GM21447 (cell line): ENCODE results near the gene ZNF491.
"Not testable (repeated sequence)": the region's sequence is repeated elsewhere in the genome, so short reads cannot be mapped to it uniquely, and the experiment has no call there.

Source experiments
- ATAC-seq: cut with Tn5 transposase; IDR thresholded peaks from one replicate; pipeline ENCODE4 v1.9.1; 2021; ENCODE audit not compliant: unreplicated experiment

Gene ZNF491

DNA sequence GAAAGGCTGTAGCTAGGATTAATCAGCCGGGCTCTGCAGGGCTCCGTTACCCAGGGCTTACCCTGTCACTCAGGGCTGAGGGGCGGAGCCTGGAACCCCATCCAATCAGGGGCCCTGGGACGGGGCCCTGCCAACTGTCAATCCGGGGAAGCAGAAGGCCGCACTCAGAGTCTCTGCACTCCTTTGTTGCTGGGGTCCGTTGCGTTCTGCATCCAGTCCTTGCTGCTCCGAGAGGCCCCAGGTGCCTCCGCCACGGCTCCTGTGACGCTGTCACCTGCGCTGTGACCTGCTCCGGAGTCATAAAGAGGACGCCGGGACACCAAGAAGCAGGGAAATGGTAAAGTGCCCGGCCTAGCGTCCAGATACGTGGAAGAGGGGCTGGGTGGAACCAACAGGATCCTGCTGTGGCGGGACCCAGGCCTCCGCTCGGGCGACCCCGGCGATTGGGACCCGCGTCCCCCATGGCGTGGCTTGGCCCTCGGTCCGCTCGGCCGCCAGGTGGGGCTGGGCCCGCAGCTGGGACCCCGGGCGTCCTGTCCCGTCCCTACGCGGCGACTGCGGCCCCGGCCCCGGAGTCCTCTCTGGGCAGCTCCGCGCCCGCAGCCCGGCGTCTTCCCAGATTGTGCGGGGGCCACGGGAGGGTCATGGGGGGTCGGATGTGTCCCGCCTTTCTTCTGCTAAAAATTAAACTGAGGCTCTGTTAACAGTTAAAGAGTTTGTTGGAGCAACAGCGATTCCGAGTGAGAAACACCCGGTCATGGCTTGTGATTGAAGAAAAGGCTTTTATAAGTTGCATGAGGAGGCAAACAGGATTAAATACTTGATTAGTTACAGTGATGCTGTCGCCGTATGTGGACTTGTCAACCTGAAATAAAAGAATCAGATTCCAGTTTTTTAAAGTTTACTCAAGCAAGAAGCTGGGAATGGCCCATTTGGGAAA is at the start of gene ZNF491:
ZNF491 (plus strand) TSS at position 133 of the 940 bp plus-strand sequence. CDS start 7,431 bp downstream, outside the sequence.
- peak; percentile 92 for ATAC-seq

DNA sequence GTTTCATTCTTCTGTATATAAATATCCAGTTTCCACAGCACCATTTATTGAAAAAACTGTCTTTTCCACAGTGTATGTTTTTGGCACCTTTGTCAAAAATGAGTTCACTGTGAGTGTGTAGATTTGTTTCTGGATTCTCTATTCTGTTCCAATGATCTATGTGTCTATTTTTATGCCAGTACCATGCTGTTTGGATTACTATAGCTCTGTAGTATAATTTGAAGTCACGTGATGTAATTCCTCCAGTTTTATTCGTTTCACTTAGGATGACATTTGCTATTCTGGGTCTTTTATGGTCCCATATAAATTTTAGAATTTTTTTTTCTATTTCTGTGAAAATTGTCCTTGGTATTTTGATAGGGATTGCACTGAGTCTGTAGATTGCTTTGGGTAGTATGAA is 48.6 kb upstream of the ZNF491 start:
- ATAC-seq, result no peak

DNA sequence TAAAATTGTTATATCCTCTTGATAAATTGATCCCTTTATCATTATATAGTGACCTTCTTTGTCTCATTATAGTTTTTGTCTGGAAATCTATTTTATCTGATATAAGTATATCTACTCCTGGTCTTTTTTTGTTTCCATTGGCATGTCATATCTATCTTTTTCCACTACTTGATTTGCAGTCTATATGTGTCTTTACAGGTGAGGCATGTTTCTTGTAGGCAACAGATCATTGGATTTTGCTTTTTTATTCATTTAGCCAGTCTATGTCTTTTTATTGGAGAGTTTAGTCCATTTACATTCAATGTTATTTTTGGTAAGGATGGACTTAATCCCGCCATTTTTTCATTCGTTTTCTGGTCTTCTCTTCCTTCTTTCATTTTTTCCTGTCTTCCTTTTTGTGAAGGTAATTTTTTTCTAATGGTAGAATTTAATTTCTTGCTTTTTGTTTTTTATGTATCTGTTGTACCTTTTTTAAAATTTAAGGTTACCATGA is 46.0 kb upstream of the ZNF491 start:
- no peak for ATAC-seq

DNA sequence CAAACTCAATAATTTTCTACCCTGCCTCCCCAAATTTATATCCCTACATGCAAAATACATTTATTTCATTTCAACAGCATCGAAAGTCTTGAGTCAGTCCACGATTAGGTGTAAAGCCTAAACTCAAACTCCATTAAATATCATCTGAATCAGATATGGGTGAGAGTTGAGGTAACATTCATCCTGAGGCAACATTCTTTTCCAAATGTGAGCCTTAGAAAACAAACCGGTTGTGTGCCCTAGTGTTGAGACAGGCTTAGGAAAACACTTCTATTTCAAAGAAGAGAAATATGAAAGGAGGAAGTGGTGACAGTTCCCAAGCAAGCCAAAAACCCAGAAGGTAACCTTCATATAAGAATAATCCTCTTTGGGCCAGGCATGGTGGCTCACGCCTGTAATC is 43.7 kb upstream of the ZNF491 start:
- no peak for ATAC-seq

DNA sequence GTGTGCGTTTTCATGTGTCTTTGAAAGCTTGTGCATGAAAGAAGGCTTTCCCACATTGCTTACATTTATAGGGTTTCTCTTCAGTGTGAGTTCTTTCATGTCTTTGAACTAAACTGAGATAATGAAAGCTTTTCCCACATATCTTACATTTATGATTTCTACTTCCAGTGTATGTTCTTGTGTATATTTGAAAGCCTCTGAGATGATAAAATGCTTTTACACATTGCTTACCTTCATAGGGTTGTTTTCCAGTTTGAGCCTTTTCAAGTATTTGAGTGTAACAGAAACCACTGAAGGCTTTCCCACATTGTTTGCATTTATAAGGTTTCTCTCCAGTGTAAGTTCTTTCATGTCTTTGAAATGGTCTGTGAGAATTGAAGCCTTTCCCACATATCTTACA is 41.4 kb upstream of the ZNF491 start:
- ATAC-seq, result no peak

DNA sequence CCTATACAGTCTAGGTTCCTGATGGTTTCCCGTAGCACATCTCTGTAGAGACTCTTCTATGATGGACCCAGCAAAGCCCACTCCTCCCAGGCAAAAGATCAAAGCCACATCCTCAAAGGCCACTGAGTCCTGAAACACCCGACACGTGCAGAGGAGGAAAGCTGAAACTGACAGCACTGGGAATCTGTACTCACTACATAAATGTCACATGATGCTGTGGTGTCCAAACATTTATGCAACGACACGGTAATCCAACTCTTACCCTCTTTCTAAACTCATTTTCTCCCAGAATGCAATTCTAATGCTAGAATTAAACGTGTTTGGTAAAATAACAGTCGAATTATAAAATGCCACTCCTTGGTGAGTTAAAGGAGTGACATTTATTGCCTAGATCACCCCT is 38.5 kb upstream of the ZNF491 start:
- ATAC-seq, result no peak

DNA sequence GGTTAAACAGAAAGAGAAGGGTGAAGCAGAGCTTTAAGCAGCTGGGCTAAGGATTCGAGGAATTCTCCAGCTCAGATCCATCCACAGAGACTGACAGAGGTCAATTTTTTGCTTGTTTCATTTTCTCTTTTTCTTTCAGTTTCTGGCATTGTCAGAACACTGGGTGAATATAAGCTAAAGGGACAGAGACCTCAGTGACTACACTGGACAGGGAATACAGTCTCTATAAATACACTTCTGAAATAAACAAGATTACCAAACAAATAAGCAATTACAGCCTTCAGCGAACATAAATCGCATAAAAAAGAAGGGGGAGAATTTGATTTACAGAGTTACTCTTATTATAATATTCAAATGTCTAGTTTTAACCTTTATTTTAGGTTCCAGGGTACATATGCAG is 35.2 kb upstream of the ZNF491 start:
- ATAC-seq, result no peak

DNA sequence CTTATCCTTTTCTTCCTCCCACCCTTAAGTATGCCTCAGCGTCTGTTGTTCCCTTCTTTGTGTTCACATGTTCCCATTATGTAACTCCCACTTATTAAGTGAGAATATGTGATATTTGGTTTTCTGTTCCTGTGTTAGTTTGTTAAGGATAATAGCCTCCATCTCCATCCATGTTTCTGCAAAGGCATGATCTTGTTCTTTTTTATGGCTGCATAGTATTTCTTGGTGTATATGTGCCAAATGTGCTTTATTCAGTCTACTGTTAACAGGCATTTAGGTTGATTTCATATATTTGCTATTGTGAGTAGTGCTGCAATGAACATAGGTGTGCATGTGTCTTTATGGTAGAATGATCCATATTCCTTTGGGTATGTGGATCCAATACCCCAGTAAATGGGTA is 34.7 kb upstream of the ZNF491 start:
- ATAC-seq, result no peak

DNA sequence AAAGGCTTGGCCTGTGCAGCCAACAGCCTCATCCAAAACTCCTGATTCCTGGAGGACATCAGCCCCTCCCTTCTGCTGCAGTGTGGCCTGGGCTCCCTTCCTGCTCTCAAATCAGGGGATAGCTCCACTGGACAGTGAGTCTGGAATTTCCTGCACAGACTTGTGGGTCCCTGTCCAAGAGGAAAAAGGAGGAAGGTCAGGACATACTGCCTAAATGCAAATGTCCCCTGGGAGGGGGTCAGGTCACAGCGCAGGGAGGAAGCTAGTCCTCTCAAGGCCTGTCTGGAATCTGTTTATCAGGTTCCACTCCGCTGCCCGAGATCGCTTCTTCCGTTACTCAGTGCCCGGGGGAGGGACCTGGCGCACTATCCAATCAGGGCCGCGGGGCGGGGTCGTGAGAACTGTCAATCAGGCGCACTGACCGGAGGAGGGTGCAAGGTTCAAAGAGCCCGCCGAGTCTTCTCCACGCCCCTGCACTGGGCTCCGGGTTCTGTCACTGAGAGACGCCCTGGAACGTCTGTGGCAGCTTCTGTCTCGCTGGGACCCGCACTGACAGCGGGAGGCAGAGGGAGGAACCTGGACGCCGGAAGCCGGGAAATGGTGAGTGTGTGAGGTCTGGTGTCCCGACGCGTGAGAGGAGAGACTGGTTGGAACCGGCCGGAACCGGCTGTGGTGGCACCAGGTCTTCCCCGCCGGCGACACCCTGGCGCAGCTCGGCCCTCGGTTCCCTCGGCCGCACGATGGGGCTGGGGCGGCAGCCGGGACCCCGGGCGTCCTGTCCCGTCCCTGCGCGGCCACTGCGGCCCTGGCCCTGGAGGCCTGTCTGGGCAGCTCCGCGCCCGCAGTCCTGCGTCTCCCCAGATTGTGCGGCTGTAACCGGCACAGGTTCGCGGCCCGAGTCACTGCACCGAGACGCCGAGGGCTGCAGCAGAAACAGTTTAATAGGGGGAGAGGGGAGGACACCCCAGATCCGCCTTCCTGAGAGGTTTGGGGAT is 31.4 kb upstream of the ZNF491 start, which contains the start of gene ZNF441:
ZNF441 (plus strand) TSS at position 404 of the 995 bp plus-strand sequence; CDS start at position 598, 194 bp downstream.
- ATAC-seq, result peak; percentile 96

DNA sequence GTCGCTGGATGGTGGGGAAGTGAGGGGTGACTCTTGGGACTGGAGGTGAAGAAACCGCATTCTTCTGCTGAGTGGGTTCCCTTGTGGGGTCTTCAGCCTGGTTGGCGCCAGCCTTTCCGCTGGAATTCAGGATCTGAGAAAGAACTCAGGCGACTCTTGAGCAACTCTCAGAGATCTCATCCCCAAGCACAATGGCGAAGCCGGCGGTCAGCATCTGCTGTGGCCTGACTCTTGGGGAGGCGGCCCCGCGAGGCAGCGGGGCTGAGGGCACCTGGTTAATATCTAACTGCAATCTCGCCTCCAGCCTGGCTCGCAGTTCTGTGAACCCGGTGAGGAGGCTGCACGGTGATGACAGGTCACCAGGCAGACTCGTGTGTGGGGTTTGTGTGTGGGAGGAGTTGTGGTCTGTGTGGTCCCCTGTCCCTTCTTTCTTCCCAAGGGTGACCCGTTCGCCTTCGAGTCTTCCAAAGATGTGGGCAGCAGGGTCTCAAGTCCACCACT is 30.6 kb upstream of the ZNF491 start:
- ATAC-seq, result peak; percentile 28

DNA sequence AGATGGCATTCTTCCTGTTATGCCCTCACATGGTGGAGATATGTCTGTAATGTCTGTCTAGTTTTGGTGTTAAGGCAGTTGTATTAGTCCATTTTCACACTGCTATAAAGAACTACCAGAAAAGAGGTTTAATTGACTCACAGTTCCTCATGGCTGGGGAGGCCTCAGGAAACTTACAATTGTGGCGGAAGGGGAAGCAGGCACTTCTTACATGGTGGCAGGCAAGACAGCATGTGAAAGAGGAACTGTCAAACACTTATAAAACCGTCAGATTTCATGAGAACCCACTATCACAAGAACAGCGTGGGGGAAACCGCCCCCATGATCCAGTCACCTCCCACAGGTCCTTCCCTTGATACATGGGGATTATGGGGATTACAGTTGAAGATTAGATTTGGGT is 28.3 kb upstream of the ZNF491 start:
- no peak for ATAC-seq

DNA sequence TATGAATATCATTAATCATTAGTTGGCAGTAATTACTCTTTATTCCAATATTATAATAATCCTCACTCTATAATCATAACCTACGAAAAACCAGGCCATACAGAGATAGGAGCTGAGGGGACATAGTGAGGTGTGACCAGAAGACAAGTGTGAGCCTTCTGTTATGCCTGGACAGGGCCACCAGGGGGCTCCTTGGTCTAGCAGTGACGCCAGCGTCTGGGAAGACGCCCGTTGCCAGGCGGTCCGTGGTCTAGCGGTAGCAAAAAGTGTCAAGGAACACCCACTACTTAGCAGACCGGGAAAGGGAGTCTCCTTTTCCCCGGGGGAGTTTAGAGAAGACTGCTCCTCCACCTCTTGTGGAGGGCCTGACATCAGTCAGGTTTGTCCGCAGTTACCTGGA is 26.8 kb upstream of the ZNF491 start:
- not testable (repeated sequence) for ATAC-seq

DNA sequence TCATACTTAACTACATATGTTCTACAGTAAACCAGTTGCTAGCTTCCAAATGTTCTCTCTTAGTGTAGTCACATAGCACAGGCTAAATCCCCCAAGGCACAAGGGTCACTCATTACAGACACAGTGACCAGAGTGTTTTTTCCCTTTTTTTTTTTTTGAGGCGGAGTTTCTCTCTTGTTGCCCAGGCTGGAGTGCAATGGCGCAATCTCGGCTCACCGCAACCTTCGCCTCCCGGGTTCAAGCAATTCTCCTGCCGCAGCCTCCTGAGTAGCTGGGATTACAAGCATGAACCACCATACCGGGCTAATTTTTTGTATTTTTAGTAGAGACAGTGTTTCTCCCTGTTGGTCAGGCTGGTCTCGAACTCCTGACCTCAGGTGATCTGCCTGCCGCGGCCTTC is 21.7 kb upstream of the ZNF491 start:
- ATAC-seq, result not testable (repeated sequence)

DNA sequence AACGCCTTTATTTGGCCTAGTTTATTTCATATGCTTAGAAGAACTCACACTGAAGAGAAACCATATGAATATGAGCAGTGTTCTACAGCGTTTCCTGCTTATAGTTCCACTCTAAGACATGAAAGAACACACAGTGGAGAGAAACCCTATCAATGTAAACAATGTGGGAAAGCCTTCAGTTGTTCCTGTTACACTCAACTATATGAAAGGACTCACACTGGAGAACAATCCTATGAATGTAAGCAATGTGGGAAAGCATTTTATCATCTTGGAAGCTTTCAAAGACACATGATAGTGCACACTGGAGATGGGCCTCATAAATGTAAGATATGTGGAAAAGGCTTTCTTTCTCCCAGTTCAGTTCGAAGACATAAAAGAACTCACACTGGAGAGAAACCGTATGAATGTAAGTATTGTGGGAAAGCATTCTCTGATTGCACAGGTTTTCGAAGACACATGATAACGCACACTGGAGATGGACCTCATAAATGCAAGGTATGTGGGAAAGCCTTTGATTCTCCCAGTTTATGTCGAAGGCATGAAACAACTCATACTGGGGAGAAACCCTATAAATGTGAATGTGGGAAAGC is 17.8 kb upstream of the ZNF491 start:
- ATAC-seq, result no peak

DNA sequence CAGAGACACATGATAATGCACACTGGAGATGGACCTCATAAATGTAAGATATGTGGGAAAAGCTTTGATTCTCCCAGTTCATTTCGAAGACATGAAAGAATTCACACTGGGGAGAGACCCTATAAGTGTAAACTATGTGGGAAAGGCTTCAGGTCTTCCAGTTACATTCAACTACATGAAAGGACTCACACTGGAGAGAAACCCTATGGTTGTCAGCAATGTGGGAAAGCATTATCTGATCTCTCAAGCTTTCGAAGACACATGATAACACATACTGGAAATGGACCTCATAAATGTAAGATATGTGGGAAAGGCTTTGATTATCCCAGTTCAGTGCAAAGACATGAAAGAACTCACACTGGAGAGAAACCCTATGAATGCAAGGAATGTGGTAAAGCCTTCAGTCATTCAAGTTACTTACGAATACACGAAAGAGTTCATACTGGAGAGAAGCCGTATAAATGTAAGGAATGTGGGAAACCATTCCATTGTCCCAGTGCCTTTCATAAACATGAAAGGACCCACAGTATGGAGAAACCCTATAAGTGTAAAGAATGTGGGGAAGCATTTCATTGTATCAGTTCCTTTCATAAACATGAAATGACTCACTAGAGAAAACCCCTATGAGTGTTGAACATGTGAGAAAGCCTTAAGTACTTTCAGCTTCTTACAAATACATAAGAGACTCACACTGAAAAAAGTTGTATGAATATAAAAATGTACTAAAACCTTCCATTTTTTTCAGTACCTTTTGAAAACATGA is 16.8 kb upstream of the ZNF491 start:
- no peak for ATAC-seq

DNA sequence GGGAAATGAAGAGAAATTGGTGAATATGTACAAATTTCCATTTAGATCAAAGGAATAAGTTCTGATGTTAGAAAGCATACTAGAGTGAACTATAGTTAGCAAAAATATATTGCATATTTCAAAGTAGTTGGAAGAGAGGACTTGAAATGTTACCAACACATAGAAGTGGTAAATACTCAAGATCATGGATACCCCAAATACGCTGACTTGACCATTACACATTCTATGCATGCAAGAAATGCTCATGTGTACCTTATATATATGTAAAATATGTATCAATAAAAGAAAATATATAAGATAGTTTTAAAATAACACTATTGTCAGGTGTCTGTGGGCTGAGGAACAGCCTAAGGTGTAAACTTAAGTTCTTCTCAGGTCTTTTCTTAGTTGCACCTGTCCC is 14.6 kb upstream of the ZNF491 start:
- ATAC-seq, result no peak

DNA sequence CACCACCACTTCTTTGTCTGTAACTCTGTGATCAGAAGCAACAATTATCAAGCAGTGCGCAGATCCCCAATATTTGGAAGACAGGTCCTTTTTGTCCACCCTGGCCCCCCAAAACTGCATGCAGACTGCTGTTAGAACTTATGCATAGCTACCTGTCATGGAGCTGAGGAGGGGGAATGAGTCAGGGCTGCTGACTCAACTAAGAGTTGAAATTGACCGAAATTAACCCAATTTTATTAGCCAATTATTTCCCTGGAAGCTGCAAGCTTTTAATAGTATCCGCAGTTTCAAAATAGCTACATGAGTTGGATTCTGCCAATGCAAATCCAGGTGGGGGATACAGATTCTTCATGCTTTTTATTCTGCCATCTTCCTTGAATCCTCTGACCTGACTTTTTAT is 14.0 kb upstream of the ZNF491 start:
- no peak for ATAC-seq

DNA sequence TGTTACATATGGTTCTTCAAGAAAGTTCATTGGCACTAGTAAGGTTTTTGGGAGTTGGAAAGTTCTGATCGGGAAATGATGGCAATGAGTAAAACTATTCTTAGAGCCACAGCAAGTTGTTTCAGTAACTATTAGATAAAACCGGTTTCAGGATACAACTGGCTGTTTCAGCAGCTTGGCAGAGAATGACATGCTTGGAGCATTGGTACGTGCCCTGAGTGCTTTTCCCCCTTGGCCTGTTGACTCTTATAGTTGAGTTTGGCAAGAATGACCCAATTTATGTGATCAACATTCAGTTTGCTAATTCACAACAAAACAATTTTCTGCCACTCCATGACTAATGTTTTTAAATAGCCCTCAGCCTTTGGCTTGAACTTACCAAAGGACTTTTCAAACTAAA is 10.8 kb upstream of the ZNF491 start:
- no peak for ATAC-seq

DNA sequence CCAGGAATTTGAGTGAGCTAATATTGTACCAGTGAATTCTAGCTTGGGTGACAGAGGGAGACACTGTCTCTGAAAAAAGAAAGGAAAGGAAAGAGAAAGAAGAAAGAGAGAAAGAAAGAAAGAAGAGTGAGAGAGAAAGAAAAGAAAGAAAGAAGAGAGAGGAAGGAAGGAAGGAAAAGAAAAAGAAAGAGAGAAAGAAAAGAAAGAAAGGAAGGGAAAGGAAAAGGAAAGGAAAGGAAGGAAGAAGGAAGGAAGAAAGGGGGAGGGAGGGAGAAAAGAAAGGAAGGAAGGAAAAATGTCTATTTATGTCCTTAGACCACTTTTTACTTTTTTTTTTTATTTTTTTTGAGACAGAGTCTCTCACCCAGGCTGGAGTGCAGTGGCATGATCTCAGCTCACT is 5.4 kb upstream of the ZNF491 start:
- no peak for ATAC-seq

DNA sequence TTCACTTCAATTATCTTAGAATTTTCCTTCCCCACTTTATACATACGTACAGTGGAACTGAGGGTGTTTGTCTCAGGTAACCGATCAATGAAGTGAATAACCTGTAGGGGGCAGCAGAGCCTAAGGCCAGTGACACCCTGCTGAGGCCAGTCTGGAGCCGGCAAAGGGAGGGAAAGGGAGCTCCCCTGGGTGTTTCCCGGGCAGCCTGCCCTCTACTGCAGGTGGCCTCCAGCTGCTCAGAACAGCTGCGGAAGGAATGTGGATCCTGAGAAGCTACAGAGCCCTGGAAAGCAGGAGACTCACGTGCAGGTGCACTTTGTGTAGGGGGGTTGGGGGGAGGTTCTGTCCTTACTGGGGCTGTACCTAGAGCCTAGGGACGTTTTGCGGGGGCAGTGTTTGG is 832 bp upstream of the ZNF491 start:
- ATAC-seq, result no peak
